H1 (cell line): ENCODE data around the gene HOXD12. TPM values are rescaled to one million over a fixed set of nuclear protein-coding genes. Genes with fewer than 3 reads are reported as not detected.

Experiments used
- ATF3 ChIP-seq: IDR thresholded peaks from 2 replicates; pipeline ENCODE4 v1.6.1; 2011; ENCODE audit warnings: low read depth, mild to moderate bottlenecking, low read length; ENCODE audit not compliant: insufficient read depth
- CHD2 ChIP-seq: IDR thresholded peaks from 2 replicates; pipeline ENCODE4 v1.6.1; 2012; ENCODE audit warnings: low read length, improper control_type of control experiment
- CTBP2 ChIP-seq: IDR thresholded peaks from 2 replicates; pipeline ENCODE4 v1.7.0; 2011; ENCODE audit warnings: borderline replicate concordance, mild to moderate bottlenecking, moderate library complexity, mixed read lengths, low read length; ENCODE audit not compliant: insufficient read depth, insufficient read length
- EP300 ChIP-seq, 2 experiments: IDR thresholded peaks; 1 replicate in 1 of 2; 2 replicates in 1 of 2; pipeline ENCODE4 v1.6.1; 2011 to 2012; ENCODE audit warnings: low read depth in 2 of 2, low read length in 2 of 2, mild to moderate bottlenecking in 2 of 2, borderline replicate concordance in 1 of 2, inconsistent platforms in 1 of 2, moderate library complexity in 1 of 2
- GABPA ChIP-seq: IDR thresholded peaks from 2 replicates; pipeline ENCODE4 v1.6.1; 2011; ENCODE audit warnings: mild to moderate bottlenecking, low read length, moderate library complexity, borderline replicate concordance; ENCODE audit not compliant: insufficient read depth
- KDM1A ChIP-seq: fragments of 200-600, 300-600 bp; sonication (generic); IDR thresholded peaks from 2 replicates; pipeline ENCODE4 v1.7.1; 2016; ENCODE audit warnings: mild to moderate bottlenecking, low read length, borderline replicate concordance
- KDM5A ChIP-seq: fragments of 200-600 bp; IDR thresholded peaks from 2 replicates; pipeline ENCODE4 v1.7.1; 2012; ENCODE audit warnings: mild to moderate bottlenecking, low read length, inconsistent platforms, mixed read lengths
- MAX ChIP-seq: IDR thresholded peaks from 2 replicates; pipeline ENCODE4 v1.6.1; 2012; ENCODE audit warnings: inconsistent platforms
- NRF1 ChIP-seq: IDR thresholded peaks from 2 replicates; pipeline ENCODE4 v1.6.1; 2011; ENCODE audit warnings: mild to moderate bottlenecking, low read depth, low read length, improper control_type of control experiment
- POU5F1 ChIP-seq: IDR thresholded peaks from 2 replicates; pipeline ENCODE4 v1.6.1; 2011; ENCODE audit warnings: low read depth, mild to moderate bottlenecking, low read length, moderate library complexity
- RAD21 ChIP-seq, 2 experiments: IDR thresholded peaks in 1 of 2; conservative IDR thresholded peaks in 1 of 2; 2 replicates each; pipeline ENCODE4 v1.6.1; 2011; ENCODE audit warnings: low read depth in 2 of 2, low read length in 2 of 2, improper control_type of control experiment in 1 of 2, inconsistent platforms in 1 of 2, mild to moderate bottlenecking in 1 of 2, moderate library complexity in 1 of 2
- RXRA ChIP-seq: IDR thresholded peaks from 2 replicates; pipeline ENCODE4 v1.6.1; 2011; ENCODE audit warnings: low read depth, mild to moderate bottlenecking, low read length, moderate library complexity; ENCODE audit not compliant: insufficient read depth
- SIX5 ChIP-seq: IDR thresholded peaks from 2 replicates; pipeline ENCODE4 v1.6.1; 2011; ENCODE audit warnings: mild to moderate bottlenecking, low read depth, low read length
- SP2 ChIP-seq: IDR thresholded peaks from 2 replicates; pipeline ENCODE4 v1.6.1; 2012; ENCODE audit warnings: mild to moderate bottlenecking, low read length, inconsistent platforms
- TAF7 ChIP-seq: optimal IDR thresholded peaks from 2 replicates; pipeline ENCODE3; 2011; ENCODE audit warnings: low read depth, mild to moderate bottlenecking, inconsistent platforms, low read length, moderate library complexity, borderline replicate concordance
- polyA plus RNA-seq, 7 experiments: library from polyadenylated mRNA; depleted of rRNA in 3 of 7; stranded (reverse) in 5 of 7; unstranded in 2 of 7; fragments of >200 nt in 5 of 7; fragments of 200-250 nt in 2 of 7; gene quantifications; 1 replicate in 5 of 7; 2 replicates in 1 of 7; 4 replicates in 1 of 7; pipeline versions ENCODE4 v1.2.1 to v1.2.3, GENCODE V29; 2011 to 2013; ENCODE audit warnings: missing spikeins in 2 of 7, mixed read lengths in 2 of 7
- total RNA-seq: library from RNA; stranded (reverse); fragmentation: NEBNext Ultra II Directional; extraction: Animal tissue kit (Norgen Biotek cat#: 25700); gene quantifications from 2 replicates; pipeline ENCODE4 v1.2.1, GENCODE V29; 2021

The HOXD12 gene
- total and polyA plus RNA-seq, 2 of the 8 experiments (the other 6 are each of a cell fraction or from before 2014, with no cell fraction given), result not detected

GRCh38 chr2:176072951-176073904 lies 26.4 kb upstream of the HOXD12 start (continued):
- no peak for TF ChIP-seq RAD21 (IDR thresholded peaks at IDR 0.05 in 1 of 2, conservative IDR thresholded peaks at IDR 0.05 in 1 of 2; ENCODE audit: low read depth in 2 of 2, low read length in 2 of 2)
- TF ChIP-seq EP300 (IDR thresholded peaks at IDR 0.05; ENCODE audit: borderline replicate concordance in 1 of 2, low read depth in 2 of 2, low read length in 2 of 2), result no peak
- TF ChIP-seq TAF7, result no peak
- no peak for TF ChIP-seq RXRA
- no peak for TF ChIP-seq ATF3
- TF ChIP-seq CHD2, result no peak
- TF ChIP-seq SIX5, result no peak
- TF ChIP-seq MAX, result no peak
- TF ChIP-seq KDM5A, result no peak
- no peak for TF ChIP-seq KDM1A
- no peak for TF ChIP-seq CTBP2
- no peak for TF ChIP-seq NRF1
- TF ChIP-seq POU5F1, result no peak
- TF ChIP-seq SP2, result no peak
- no peak for TF ChIP-seq GABPA
